K562 (cell line): ENCODE measurements around the gene RNU11. TPM values are rescaled to one million over a fixed set of nuclear protein-coding genes. Genes with fewer than 3 reads are reported as not detected.
A peak's percentile ranks its signal among the peaks of the same experiment; 100 is the strongest.

Source experiments
- CREB3L1 ChIP-seq: fragments of 450-650 bp; IDR thresholded peaks from 2 replicates; pipeline ENCODE4 v1.6.1; 2014; ENCODE audit warnings: low read depth, mild to moderate bottlenecking, moderate library complexity, borderline replicate concordance
- CSDE1 ChIP-seq, 2 experiments: fragments of 450-650 bp; IDR thresholded peaks; 2 replicates each; pipeline ENCODE4 v1.6.1; 2016; ENCODE audit warnings: mild to moderate bottlenecking in 1 of 2
- E2F4 ChIP-seq: sonication (generic); formaldehyde crosslinking; IDR thresholded peaks from 2 replicates; pipeline ENCODE4 v1.8.0; 2022; ENCODE audit warnings: mild to moderate bottlenecking, low read depth, missing genetic modification reagents
- FOXP4 ChIP-seq: sonication (generic); formaldehyde crosslinking; IDR thresholded peaks from 2 replicates; pipeline ENCODE4 v1.8.0; 2022; ENCODE audit warnings: mild to moderate bottlenecking, missing genetic modification reagents, borderline replicate concordance
- HNRNPL ChIP-seq: fragments of 200-400 bp; formaldehyde crosslinking; IDR thresholded peaks from 2 replicates; pipeline ENCODE4 v1.6.1; 2017; ENCODE audit warnings: low read depth, mild to moderate bottlenecking, low read length
- IFI16 ChIP-seq: fragments of 250-450 bp; sonication (Bioruptor Pico); IDR thresholded peaks from 2 replicates; pipeline ENCODE4 v2.1.2; 2022; ENCODE audit warnings: mild to moderate bottlenecking, inconsistent platforms
- KDM1A ChIP-seq, 2 experiments: fragments of 450-650 bp; IDR thresholded peaks; 2 replicates each; pipeline ENCODE4 v1.6.1; 2016; ENCODE audit warnings: mild to moderate bottlenecking in 2 of 2
- KHSRP ChIP-seq: fragments of 450-650 bp; IDR thresholded peaks from 2 replicates; pipeline ENCODE4 v1.6.1; 2017
- PCBP1 ChIP-seq: fragments of 200-400 bp; formaldehyde crosslinking; IDR thresholded peaks from 2 replicates; pipeline ENCODE4 v1.6.1; 2018; ENCODE audit warnings: mild to moderate bottlenecking, low read depth, low read length; ENCODE audit not compliant: poor library complexity, severe bottlenecking
- RNF219 ChIP-seq: fragments of 250-450 bp; sonication (Bioruptor Pico); IDR thresholded peaks from 2 replicates; pipeline ENCODE4 v1.5.0; 2022; ENCODE audit warnings: mild to moderate bottlenecking
- SMAD2 ChIP-seq: fragments of 150-350 bp; IDR thresholded peaks from 2 replicates; pipeline ENCODE4 v1.6.1; 2014; ENCODE audit warnings: low read depth, mild to moderate bottlenecking, low read length
- SNRNP70 ChIP-seq: fragments of 200-400 bp; formaldehyde crosslinking; optimal IDR thresholded peaks from 2 replicates; pipeline ENCODE3; 2017; ENCODE audit warnings: low read depth, low read length
- ZBTB5 ChIP-seq: fragments of 450-650 bp; IDR thresholded peaks from 2 replicates; pipeline ENCODE4 v1.6.1; 2017; ENCODE audit warnings: antibody characterized with exemption
- ZFP36 ChIP-seq: fragments of 150-350 bp; IDR thresholded peaks from 2 replicates; pipeline ENCODE4 v1.6.1; 2018; ENCODE audit warnings: low read length, low read depth; ENCODE audit not compliant: partially characterized antibody
- ZNF592 ChIP-seq: fragments of 450-650 bp; IDR thresholded peaks from 2 replicates; pipeline ENCODE4 v1.6.1; 2017; ENCODE audit warnings: antibody characterized with exemption, mild to moderate bottlenecking
- polyA plus RNA-seq, 8 experiments: library from polyadenylated mRNA; depleted of rRNA in 4 of 8; stranded (reverse) in 5 of 8; unstranded in 3 of 8; fragments of >200 nt; fragmentation: Nextera tagmentation in 2 of 8; fragmentation: Illumina TruSeq in 1 of 8; extraction: Ambion mirVana in 2 of 8; extraction: Trizol in 1 of 8; gene quantifications; 2 replicates each; pipeline versions ENCODE4 v1.2.1 to v1.2.3, GENCODE V29; 2011 to 2014; ENCODE audit warnings: inconsistent platforms in 1 of 8, missing spikeins in 1 of 8
- total RNA-seq, 7 experiments: library from RNA; depleted of rRNA in 6 of 7; stranded (reverse); fragments of >200 nt in 6 of 7; fragmentation: Illumina TruSeq in 2 of 7; extraction: Trizol in 2 of 7; gene quantifications; 2 replicates each; pipeline versions ENCODE4 v1.2.1 to v1.2.3, GENCODE V29; 2011 to 2021; ENCODE audit warnings: low replicate concordance in 1 of 7

The RNU11 gene
- total and polyA plus RNA-seq, 9 of the 15 experiments (the other 6 are each of a cell fraction or from before 2014, with no cell fraction given) = not detected

- TF ChIP-seq RNF219 (CRISPR knock-in tag) (no peak), ZBTB5 (no peak), SMAD2 (no peak), HNRNPL (no peak), IFI16 (no peak), KDM1A (IDR thresholded peaks at IDR 0.05) (no peak), CSDE1 (IDR thresholded peaks at IDR 0.05) (no peak), KHSRP (peak; percentile 39), SNRNP70 (no peak), ZFP36 (no peak), CREB3L1 (no peak; the same call in 1 of the 2 replicates), PCBP1 (no peak), ZNF592 (peak; percentile 99), FOXP4 (CRISPR knock-in tag) (no peak), E2F4 (CRISPR knock-in tag) (no peak)
Observed at GRCh38 chr1:28648008-28648473, 359 bp upstream of the RNU11 start (continued).
